HepG2 (cell line): Measurements from ENCODE around the gene ATP6V0E2. TPM values are rescaled to one million over a fixed set of nuclear protein-coding genes. Genes with fewer than 3 reads are reported as not detected.
A peak's percentile ranks its signal among the peaks of the same experiment; 100 is the strongest.

Experiments used
- ATF7-NPFF ChIP-seq: sonication (generic); formaldehyde crosslinking; IDR thresholded peaks from 2 replicates; pipeline ENCODE4 v1.8.1; 2023; ENCODE audit warnings: mild to moderate bottlenecking, low read depth, missing genetic modification reagents, moderate library complexity
- DNMT1 ChIP-seq: sonication (generic); formaldehyde crosslinking; IDR thresholded peaks from 2 replicates; pipeline ENCODE4 v1.5.1; 2020; ENCODE audit warnings: mild to moderate bottlenecking, missing genetic modification reagents
- DR1 ChIP-seq: sonication (generic); formaldehyde crosslinking; IDR thresholded peaks from 2 replicates; pipeline ENCODE4 v1.8.0; 2021; ENCODE audit warnings: mild to moderate bottlenecking, missing genetic modification reagents, inconsistent platforms
- HIC2 ChIP-seq: sonication (generic); formaldehyde crosslinking; IDR thresholded peaks from 2 replicates; pipeline ENCODE4 v1.9.0; 2022; ENCODE audit warnings: low read depth, missing genetic modification reagents
- HIVEP1 ChIP-seq: sonication (generic); formaldehyde crosslinking; IDR thresholded peaks from 2 replicates; pipeline ENCODE4 v1.4.0; 2020; ENCODE audit warnings: mild to moderate bottlenecking, missing genetic modification reagents
- HNF4A ChIP-seq: sonication (generic); formaldehyde crosslinking; IDR thresholded peaks from 2 replicates; pipeline ENCODE4 v1.4.0; 2020; ENCODE audit warnings: missing genetic modification reagents
- NONO ChIP-seq, 2 experiments: fragments of 450-650 bp in 1 of 2; sonication (generic) in 1 of 2; formaldehyde crosslinking in 1 of 2; IDR thresholded peaks in 1 of 2; conservative IDR thresholded peaks in 1 of 2; 2 replicates each; pipeline versions ENCODE4 v1.6.1 to v1.8.0; 2017 to 2022; ENCODE audit warnings: mild to moderate bottlenecking in 1 of 2, missing genetic modification reagents in 1 of 2, moderate library complexity in 1 of 2
- PHF20 ChIP-seq: sonication (generic); formaldehyde crosslinking; IDR thresholded peaks from 2 replicates; pipeline ENCODE4 v1.5.0; 2020; ENCODE audit warnings: mild to moderate bottlenecking, missing genetic modification reagents
- SP4 ChIP-seq: sonication (generic); formaldehyde crosslinking; IDR thresholded peaks from 2 replicates; pipeline ENCODE4 v1.8.1; 2023; ENCODE audit warnings: mild to moderate bottlenecking, missing genetic modification reagents
- ZBTB14 ChIP-seq: sonication (generic); formaldehyde crosslinking; IDR thresholded peaks from 2 replicates; pipeline ENCODE4 v1.4.0; 2020; ENCODE audit warnings: missing genetic modification reagents
- ZBTB46 ChIP-seq: sonication (generic); formaldehyde crosslinking; IDR thresholded peaks from 2 replicates; pipeline ENCODE4 v1.4.0; 2020; ENCODE audit warnings: mild to moderate bottlenecking, missing genetic modification reagents, borderline replicate concordance
- ZBTB7A ChIP-seq: sonication (generic); formaldehyde crosslinking; IDR thresholded peaks from 2 replicates; pipeline ENCODE4 v1.8.0; 2022; ENCODE audit warnings: mild to moderate bottlenecking, missing genetic modification reagents
- ZC3H13 ChIP-seq: sonication (generic); formaldehyde crosslinking; IDR thresholded peaks from 2 replicates; pipeline ENCODE4 v1.8.1; 2023; ENCODE audit warnings: mild to moderate bottlenecking, missing genetic modification reagents, moderate library complexity
- ZFP82 ChIP-seq: sonication (generic); formaldehyde crosslinking; IDR thresholded peaks from 2 replicates; pipeline ENCODE4 v1.5.1; 2020; ENCODE audit warnings: mild to moderate bottlenecking, missing genetic modification reagents, borderline replicate concordance
- ZKSCAN1 ChIP-seq: fragments of 150-350 bp; IDR thresholded peaks from 2 replicates; pipeline ENCODE4 v1.6.1; 2014; ENCODE audit warnings: low read length
- ZNF614 ChIP-seq: IDR thresholded peaks from 2 replicates; pipeline ENCODE4 v1.6.1; 2018; ENCODE audit warnings: missing biosample characterization, missing genetic modification reagents, inconsistent platforms, borderline replicate concordance
- polyA plus RNA-seq, 8 experiments: library from polyadenylated mRNA; depleted of rRNA in 3 of 8; stranded (reverse) in 7 of 8; unstranded in 1 of 8; fragments of >200 nt; fragmentation: Illumina TruSeq in 4 of 8; extraction: Trizol in 4 of 8; gene quantifications; 2 replicates each; pipeline versions ENCODE4 v1.2.1 to v1.2.3, GENCODE V29; 2011 to 2016; ENCODE audit warnings: low read depth in 4 of 8, missing spikeins in 1 of 8, mixed read lengths in 1 of 8; ENCODE audit not compliant: insufficient read depth in 1 of 8
- total RNA-seq, 5 experiments: library from RNA; depleted of rRNA; stranded (reverse); fragments of >200 nt; fragmentation: Illumina TruSeq; extraction: Trizol; gene quantifications; 2 replicates each; pipeline ENCODE4 v1.2.3, GENCODE V29; 2016; ENCODE audit warnings: low read depth in 1 of 5
- TF ChIP-seq, protein P1 (sequence below): IDR thresholded peaks from 2 replicates; pipeline ENCODE4 v1.4.0; 2020; ENCODE audit warnings: mild to moderate bottlenecking, missing genetic modification reagents
- TF ChIP-seq, protein P2 (sequence below): sonication (generic); formaldehyde crosslinking; IDR thresholded peaks from 2 replicates; pipeline ENCODE4 v1.4.0; 2020; ENCODE audit warnings: mild to moderate bottlenecking, low read depth, missing genetic modification reagents

ATP6V0E2 gene
- total and polyA plus RNA-seq, 2 of the 13 experiments (the other 11 are each of a cell fraction or from before 2014, with no cell fraction given): 36.8 to 203 TPM

DNA sequence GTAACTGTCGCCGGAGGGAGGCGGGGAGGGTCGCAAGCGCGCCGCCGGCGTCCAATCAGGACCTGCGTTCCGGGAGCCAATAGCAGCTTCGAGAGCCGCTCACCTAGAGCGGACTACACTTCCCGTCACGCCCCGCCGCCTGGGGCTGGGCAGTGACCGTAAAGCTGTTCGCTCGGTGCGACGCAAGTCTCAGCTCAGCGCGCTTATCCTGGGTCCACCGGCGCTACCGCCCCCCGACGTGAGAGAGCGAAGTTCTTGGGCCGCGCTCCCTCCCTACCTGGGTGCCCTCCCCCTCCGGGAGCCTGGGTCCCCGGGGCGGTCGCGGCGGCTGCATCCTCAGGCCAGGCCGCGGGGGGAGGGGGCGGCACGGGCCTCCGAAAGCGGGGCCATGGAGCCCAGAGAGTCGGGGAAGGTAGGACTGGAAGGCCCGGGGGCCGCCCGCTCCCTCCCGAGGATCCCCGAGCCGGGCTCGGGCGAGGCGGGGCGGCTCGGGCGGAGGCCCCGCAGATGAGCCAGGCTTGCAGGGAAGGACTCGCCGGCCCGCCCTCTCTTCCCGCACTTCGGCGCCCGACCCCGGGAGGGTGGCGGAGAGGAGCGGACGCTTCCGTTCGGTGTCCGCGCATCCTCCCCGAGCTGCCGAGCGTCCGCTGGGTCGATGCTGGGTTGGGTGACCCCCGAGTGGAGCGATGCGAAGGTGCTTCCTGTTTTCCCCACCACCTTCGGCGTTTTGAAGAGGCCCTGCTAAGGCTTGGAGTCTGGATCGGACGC, 35.4 kb upstream of the ATP6V0E2 start, which contains the start of gene ZNF862 (continued):
- TF ChIP-seq HIC2 (CRISPR knock-in tag) (no peak), ATF7-NPFF (CRISPR knock-in tag) (peak; percentile 79; the same call in 1 of the 2 replicates), HNF4A (CRISPR knock-in tag) (peak; percentile 85), NONO (IDR thresholded peaks at IDR 0.05) (no peak), NONO (CRISPR knock-in tag; conservative IDR thresholded peaks at IDR 0.05) (peak; percentile 93), HIVEP1 (CRISPR knock-in tag) (no peak), ZC3H13 (CRISPR knock-in tag) (0 out of 2 replicates have a peak, but pooled peaks have one; percentile 51), ZFP82 (no peak), SP4 (CRISPR knock-in tag) (peak; percentile 54), ZKSCAN1 (no peak), DNMT1 (CRISPR knock-in tag) (peak; percentile 21; the same call in 1 of the 2 replicates), ZBTB14 (no peak), DR1 (peak; percentile 37; the same call in 1 of the 2 replicates), PHF20 (CRISPR knock-in tag) (peak; percentile 71), ZBTB7A (peak; percentile 71; the same call in 1 of the 2 replicates), ZNF614 (CRISPR knock-in tag) (peak; percentile 70; the same call in 1 of the 2 replicates), ZBTB46 (CRISPR knock-in tag) (no peak)
- TF ChIP-seq, protein P1, sequence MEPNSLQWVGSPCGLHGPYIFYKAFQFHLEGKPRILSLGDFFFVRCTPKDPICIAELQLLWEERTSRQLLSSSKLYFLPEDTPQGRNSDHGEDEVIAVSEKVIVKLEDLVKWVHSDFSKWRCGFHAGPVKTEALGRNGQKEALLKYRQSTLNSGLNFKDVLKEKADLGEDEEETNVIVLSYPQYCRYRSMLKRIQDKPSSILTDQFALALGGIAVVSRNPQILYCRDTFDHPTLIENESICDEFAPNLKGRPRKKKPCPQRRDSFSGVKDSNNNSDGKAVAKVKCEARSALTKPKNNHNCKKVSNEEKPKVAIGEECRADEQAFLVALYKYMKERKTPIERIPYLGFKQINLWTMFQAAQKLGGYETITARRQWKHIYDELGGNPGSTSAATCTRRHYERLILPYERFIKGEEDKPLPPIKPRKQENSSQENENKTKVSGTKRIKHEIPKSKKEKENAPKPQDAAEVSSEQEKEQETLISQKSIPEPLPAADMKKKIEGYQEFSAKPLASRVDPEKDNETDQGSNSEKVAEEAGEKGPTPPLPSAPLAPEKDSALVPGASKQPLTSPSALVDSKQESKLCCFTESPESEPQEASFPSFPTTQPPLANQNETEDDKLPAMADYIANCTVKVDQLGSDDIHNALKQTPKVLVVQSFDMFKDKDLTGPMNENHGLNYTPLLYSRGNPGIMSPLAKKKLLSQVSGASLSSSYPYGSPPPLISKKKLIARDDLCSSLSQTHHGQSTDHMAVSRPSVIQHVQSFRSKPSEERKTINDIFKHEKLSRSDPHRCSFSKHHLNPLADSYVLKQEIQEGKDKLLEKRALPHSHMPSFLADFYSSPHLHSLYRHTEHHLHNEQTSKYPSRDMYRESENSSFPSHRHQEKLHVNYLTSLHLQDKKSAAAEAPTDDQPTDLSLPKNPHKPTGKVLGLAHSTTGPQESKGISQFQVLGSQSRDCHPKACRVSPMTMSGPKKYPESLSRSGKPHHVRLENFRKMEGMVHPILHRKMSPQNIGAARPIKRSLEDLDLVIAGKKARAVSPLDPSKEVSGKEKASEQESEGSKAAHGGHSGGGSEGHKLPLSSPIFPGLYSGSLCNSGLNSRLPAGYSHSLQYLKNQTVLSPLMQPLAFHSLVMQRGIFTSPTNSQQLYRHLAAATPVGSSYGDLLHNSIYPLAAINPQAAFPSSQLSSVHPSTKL (CRISPR knock-in tag): peak; percentile 70
- TF ChIP-seq, protein P2, sequence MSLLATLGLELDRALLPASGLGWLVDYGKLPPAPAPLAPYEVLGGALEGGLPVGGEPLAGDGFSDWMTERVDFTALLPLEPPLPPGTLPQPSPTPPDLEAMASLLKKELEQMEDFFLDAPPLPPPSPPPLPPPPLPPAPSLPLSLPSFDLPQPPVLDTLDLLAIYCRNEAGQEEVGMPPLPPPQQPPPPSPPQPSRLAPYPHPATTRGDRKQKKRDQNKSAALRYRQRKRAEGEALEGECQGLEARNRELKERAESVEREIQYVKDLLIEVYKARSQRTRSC (CRISPR knock-in tag): no peak
